Hepatocyte (in vitro differentiated cells): ENCODE results near the gene MAPK11. TPM values are rescaled to one million over a fixed set of nuclear protein-coding genes. Genes with fewer than 3 reads are reported as not detected.

Experiments
- DNase-seq: peaks from one replicate; pipeline ENCODE4 v3.0.0-alpha.2; 2016; ENCODE audit warnings: low spot score
- H2AFZ ChIP-seq: fragments of 200-600 bp; sonication (generic); 2 replicates; pipeline ENCODE4 v1.6.0; 2016; ENCODE audit warnings: antibody characterized with exemption, mild to moderate bottlenecking
- H3K27ac ChIP-seq: fragments of 200-600 bp; sonication (generic); 2 replicates; pipeline ENCODE4 v1.5.1; 2016; ENCODE audit warnings: mild to moderate bottlenecking
- H3K27me3 ChIP-seq: fragments of 200-600 bp; sonication (generic); 2 replicates; pipeline ENCODE4 v1.6.1; 2016
- H3K36me3 ChIP-seq: fragments of 200-600 bp; sonication (generic); replicated peaks from 2 replicates; pipeline ENCODE4 v1.5.1; 2016; ENCODE audit warnings: low read depth; ENCODE audit not compliant: insufficient read depth
- H3K4me1 ChIP-seq: fragments of 200-600 bp; sonication (generic); 2 replicates; pipeline ENCODE4 v1.5.1; 2016; ENCODE audit warnings: mild to moderate bottlenecking, moderate library complexity; ENCODE audit not compliant: insufficient read depth
- H3K4me2 ChIP-seq: fragments of 200-600 bp; sonication (generic); 2 replicates; pipeline ENCODE4 v1.6.0; 2016
- H3K4me3 ChIP-seq: fragments of 200-600 bp; sonication (generic); 2 replicates; pipeline ENCODE4 v1.5.1; 2016; ENCODE audit warnings: mild to moderate bottlenecking
- H3K79me2 ChIP-seq: fragments of 200-600 bp; sonication (generic); 2 replicates; pipeline ENCODE4 v1.6.0; 2017; ENCODE audit warnings: mild to moderate bottlenecking
- H3K9me2 ChIP-seq: fragments of 200-600 bp; sonication (generic); replicated peaks from 2 replicates; pipeline ENCODE4 v1.6.0; 2017; ENCODE audit warnings: mild to moderate bottlenecking; ENCODE audit not compliant: insufficient read depth
- H3K9me3 ChIP-seq: fragments of 200-600 bp; sonication (generic); 2 replicates; pipeline ENCODE4 v1.5.1; 2016; ENCODE audit warnings: low read depth, mild to moderate bottlenecking
- H4K20me1 ChIP-seq: fragments of 200-600 bp; sonication (generic); 2 replicates; pipeline ENCODE4 v1.6.0; 2016; ENCODE audit warnings: mild to moderate bottlenecking; ENCODE audit not compliant: insufficient read depth, poor library complexity, severe bottlenecking
- EZH2 ChIP-seq: fragments of 200-600 bp; sonication (generic); IDR thresholded peaks from 2 replicates; pipeline ENCODE4 v1.6.1; 2016; ENCODE audit warnings: antibody characterized with exemption, mild to moderate bottlenecking, borderline replicate concordance
- EZH2phosphoT487 ChIP-seq: fragments of 200-600 bp; sonication (generic); IDR thresholded peaks from one replicate; pipeline ENCODE4 v1.6.1; 2018; ENCODE audit warnings: antibody characterized with exemption, mild to moderate bottlenecking, low read depth, moderate library complexity; ENCODE audit not compliant: unreplicated experiment, severe bottlenecking
- WGBS: methylation state at CpG from one replicate; pipeline ENCODE4 v1.1.6; 2016; ENCODE audit warnings: low lambda C conversion rate; ENCODE audit errors: missing lambda C conversion rate; 5-methylcytosine and 5-hydroxymethylcytosine counted together
- polyA plus RNA-seq: library from polyadenylated mRNA; unstranded; fragments of >200 nt; fragmentation: Nextera tagmentation; extraction: Ambion mirVana; gene quantifications from 2 replicates; pipeline ENCODE4 v1.2.1, GENCODE V29; 2016
- total RNA-seq: library from RNA; depleted of rRNA; stranded (reverse); fragments of >200 nt; gene quantifications from 2 replicates; pipeline ENCODE4 v1.2.3, GENCODE V29; 2014
- TF ChIP-seq, protein P1 (sequence below): fragments of 200-600 bp; sonication (generic); IDR thresholded peaks from 2 replicates; pipeline ENCODE4 v1.5.1; 2016; ENCODE audit warnings: antibody characterized with exemption, mild to moderate bottlenecking; ENCODE audit not compliant: poor library complexity

The MAPK11 gene
- total and polyA plus RNA-seq, 2 experiments from 2014 or later, result 1.1 to 2.3 TPM

DNA sequence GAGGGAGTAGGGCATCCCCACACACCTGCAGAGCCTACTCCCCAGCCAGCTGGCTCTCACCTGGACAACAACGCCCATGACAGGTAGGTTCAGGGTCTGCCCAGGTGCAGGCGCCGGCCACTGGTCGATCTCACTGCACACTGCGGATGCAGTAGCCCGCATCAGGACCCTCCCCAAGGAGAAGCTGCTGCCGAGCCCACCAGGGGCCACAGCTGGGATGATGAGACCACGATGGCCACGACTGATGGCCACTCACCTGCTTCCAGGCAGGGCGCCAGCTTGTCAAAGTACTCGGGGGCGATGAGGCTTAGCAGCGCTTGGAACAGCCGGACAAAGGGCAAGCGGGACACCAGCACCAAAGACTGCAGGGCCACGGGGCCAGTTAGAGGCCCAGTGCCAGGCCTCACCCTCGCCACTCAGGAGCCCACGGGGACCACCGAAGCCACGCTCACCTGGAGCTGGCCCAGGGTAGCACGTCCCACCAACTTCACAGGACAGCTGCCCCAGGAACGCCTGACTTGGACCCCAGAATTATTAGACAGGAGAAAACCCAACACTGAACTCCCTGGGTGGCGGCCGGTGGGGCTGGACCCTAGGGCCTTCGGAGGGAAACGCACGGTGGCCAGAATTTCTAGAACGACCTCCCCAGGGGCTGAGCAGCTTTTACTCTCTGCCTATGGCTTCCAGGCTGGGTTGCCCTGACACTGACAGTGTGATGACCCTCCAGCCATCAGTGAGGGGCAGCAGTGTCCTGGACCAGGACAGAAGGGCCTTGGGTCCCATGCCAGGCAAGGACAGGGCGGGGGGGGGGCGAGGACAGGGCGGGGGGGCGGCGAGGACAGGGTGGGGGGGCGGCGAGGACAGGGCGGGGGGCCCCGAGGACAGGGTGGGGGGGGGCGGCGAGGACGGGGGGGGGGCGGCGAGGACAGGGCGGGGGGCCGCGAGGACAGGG, 46.2 kb upstream of the MAPK11 start:
- Histone ChIP-seq H3K9me2 (no peaks in the 10 kb centered on the region), H3K4me1 (no peaks in the 10 kb centered on the region), H3K27me3 (no peaks in the 10 kb centered on the region), H3K9me3 (no peaks in the 10 kb centered on the region), H2AFZ (no peak overlapping the region), H3K79me2 (no peaks in the 10 kb centered on the region), H3K4me3 (no peak overlapping the region), H3K27ac (no peak overlapping the region), H3K36me3 (no peaks in the 10 kb centered on the region), H3K4me2 (no peak overlapping the region), H4K20me1 (no peaks in the 10 kb centered on the region)
- TF ChIP-seq, protein P1, sequence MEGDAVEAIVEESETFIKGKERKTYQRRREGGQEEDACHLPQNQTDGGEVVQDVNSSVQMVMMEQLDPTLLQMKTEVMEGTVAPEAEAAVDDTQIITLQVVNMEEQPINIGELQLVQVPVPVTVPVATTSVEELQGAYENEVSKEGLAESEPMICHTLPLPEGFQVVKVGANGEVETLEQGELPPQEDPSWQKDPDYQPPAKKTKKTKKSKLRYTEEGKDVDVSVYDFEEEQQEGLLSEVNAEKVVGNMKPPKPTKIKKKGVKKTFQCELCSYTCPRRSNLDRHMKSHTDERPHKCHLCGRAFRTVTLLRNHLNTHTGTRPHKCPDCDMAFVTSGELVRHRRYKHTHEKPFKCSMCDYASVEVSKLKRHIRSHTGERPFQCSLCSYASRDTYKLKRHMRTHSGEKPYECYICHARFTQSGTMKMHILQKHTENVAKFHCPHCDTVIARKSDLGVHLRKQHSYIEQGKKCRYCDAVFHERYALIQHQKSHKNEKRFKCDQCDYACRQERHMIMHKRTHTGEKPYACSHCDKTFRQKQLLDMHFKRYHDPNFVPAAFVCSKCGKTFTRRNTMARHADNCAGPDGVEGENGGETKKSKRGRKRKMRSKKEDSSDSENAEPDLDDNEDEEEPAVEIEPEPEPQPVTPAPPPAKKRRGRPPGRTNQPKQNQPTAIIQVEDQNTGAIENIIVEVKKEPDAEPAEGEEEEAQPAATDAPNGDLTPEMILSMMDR, result no peak
- TF ChIP-seq EZH2, result no peak
- TF ChIP-seq EZH2phosphoT487, result no peak
- 92% methylated on average over 28 of the region's 45 CpGs for WGBS
- DNase-seq, result no peak

GRCh38 chr22:50315289-50316113, 45.3 kb upstream of the MAPK11 start:
- TF ChIP-seq, protein P1, result no peak
- no peak for TF ChIP-seq EZH2phosphoT487
- no peak for TF ChIP-seq EZH2
- WGBS, result 93% methylated on average over 18 of the region's 18 CpGs
- no peaks in the 10 kb centered on the region for H3K27me3 ChIP-seq

GRCh38 chr22:50314455-50315288, 44.5 kb upstream of the MAPK11 start:
- TF ChIP-seq EZH2 (no peak), EZH2phosphoT487 (no peak)
- TF ChIP-seq, protein P1, result no peak
- no peaks in the 10 kb centered on the region for H3K27me3 ChIP-seq
- no peaks in the 10 kb centered on the region for H3K9me3 ChIP-seq
- WGBS, result 71% methylated on average over 30 of the region's 33 CpGs
- H3K4me1 ChIP-seq, result no peaks in the 10 kb centered on the region
- H3K79me2 ChIP-seq, result no peaks in the 10 kb centered on the region
- H4K20me1 ChIP-seq, result no peaks in the 10 kb centered on the region
- H3K4me2 ChIP-seq, result no peak overlapping the region
- no peaks in the 10 kb centered on the region for H3K9me2 ChIP-seq
- peak; percentile 11 for DNase-seq
- H3K27ac ChIP-seq, result no peak overlapping the region
- H3K36me3 ChIP-seq, result no peaks in the 10 kb centered on the region
- no peak overlapping the region for H2AFZ ChIP-seq
- no peak overlapping the region for H3K4me3 ChIP-seq

More at GRCh38 chr22:50315289-50316113, 45.3 kb upstream of the MAPK11 start:
- Histone ChIP-seq H3K9me2 (no peaks in the 10 kb centered on the region), H3K4me3 (no peak overlapping the region), H4K20me1 (no peaks in the 10 kb centered on the region), H3K4me2 (no peak overlapping the region), H3K4me1 (no peaks in the 10 kb centered on the region), H2AFZ (no peak overlapping the region), H3K27ac (no peak overlapping the region), H3K36me3 (no peaks in the 10 kb centered on the region), H3K9me3 (no peaks in the 10 kb centered on the region), H3K79me2 (no peaks in the 10 kb centered on the region)
- no peak for DNase-seq
